A549 (cell line): Measurements from ENCODE around the gene XG. TPM values are rescaled to one million over a fixed set of nuclear protein-coding genes. Genes with fewer than 3 reads are reported as not detected.
"Not testable (repeated sequence)": the region's sequence is repeated elsewhere in the genome, so short reads cannot be mapped to it uniquely, and the experiment has no call there.

Experiments
- ATAC-seq, 2 experiments: fragments of 200-7000 bp in 1 of 2; fragments of >200 bp in 1 of 2; cut with Nextera tagmentation in 1 of 2; cut with Tn5 transposase in 1 of 2; 3 replicates each; pipeline versions ENCODE4 v1.8.0 to v1.9.1; 2018 to 2020; ENCODE audit warnings: mild to moderate bottlenecking in 1 of 2, moderate library complexity in 1 of 2
- CTCF ChIA-PET: fragments of 300-600 bp; sonication (Branson Sonifier 250); formaldehyde crosslinking; extraction: SDS; loops from one replicate; lab custom pipeline; 2021; ENCODE audit warnings: antibody characterized with exemption, inconsistent platforms; lab: Yijun Ruan, JAX
- POLR2A ChIA-PET: fragments of 350-600 bp; formaldehyde crosslinking; extraction: SDS; loops from one replicate; lab custom pipeline; 2021; ENCODE audit warnings: antibody characterized with exemption, inconsistent platforms; lab: Yijun Ruan, JAX
- DNase-seq, 2 experiments: peaks; one replicate each; pipeline versions ENCODE4 v3.0.0 to v3.0.0-alpha.2; 2011 to 2016; ENCODE audit warnings: low read depth in 1 of 2, low spot score in 1 of 2
- FAIRE-seq: peaks from 2 replicates; lab custom pipeline; 2011; peaks lifted over from hg19 to GRCh38; lab: Jason Lieb, UNC
- H3K27ac ChIP-seq, 2 experiments: fragments of >200 bp; sonication (Bioruptor Twin); formaldehyde crosslinking; 3 replicates each; pipeline ENCODE4 v1.5.1; 2016 to 2017
- H3K4me1 ChIP-seq: fragments of >200 bp; sonication (Bioruptor Twin); formaldehyde crosslinking; 3 replicates; pipeline ENCODE4 v1.6.1; 2016
- H3K4me2 ChIP-seq: fragments of >200 bp; sonication (Bioruptor Twin); formaldehyde crosslinking; 3 replicates; pipeline ENCODE4 v1.6.1; 2016
- H3K4me3 ChIP-seq: fragments of >200 bp; sonication (Bioruptor Twin); formaldehyde crosslinking; 3 replicates; pipeline ENCODE4 v1.5.1; 2016
- H3K9me3 ChIP-seq: fragments of >200 bp; sonication (Bioruptor Twin); formaldehyde crosslinking; 3 replicates; pipeline ENCODE4 v1.6.1; 2016
- BHLHE40 ChIP-seq: IDR thresholded peaks from 2 replicates; pipeline ENCODE4 v1.6.1; 2012; ENCODE audit warnings: low read depth, low read length, inconsistent platforms
- EHF ChIP-seq: fragments of 250-450 bp; sonication (Bioruptor Pico); IDR thresholded peaks from 2 replicates; pipeline ENCODE4 v1.5.0; 2020; ENCODE audit warnings: mild to moderate bottlenecking
- GATA3 ChIP-seq: IDR thresholded peaks from 2 replicates; pipeline ENCODE4 v1.6.1; 2012; ENCODE audit warnings: borderline replicate concordance
- HEYL ChIP-seq: fragments of 250-450 bp; sonication (Bioruptor Pico); IDR thresholded peaks from 2 replicates; pipeline ENCODE4 v1.8.0; 2021; ENCODE audit warnings: mild to moderate bottlenecking, moderate library complexity
- JUN ChIP-seq, 2 experiments: fragments of >200 bp; sonication (Bioruptor Twin); formaldehyde crosslinking; IDR thresholded peaks; 2 replicates in 1 of 2; 3 replicates in 1 of 2; pipeline ENCODE4 v1.6.1; 2016 to 2017
- MYC ChIP-seq: IDR thresholded peaks from 2 replicates; pipeline ENCODE4 v1.6.1; 2012; ENCODE audit warnings: mild to moderate bottlenecking, inconsistent platforms, low read length, improper control_type of control experiment, borderline replicate concordance
- PBX3 ChIP-seq: IDR thresholded peaks from 2 replicates; pipeline ENCODE4 v1.6.1; 2012
- PHF8 ChIP-seq: fragments of 200-600 bp; sonication (generic); IDR thresholded peaks from 2 replicates; pipeline ENCODE4 v1.6.1; 2016; ENCODE audit warnings: low read depth, mild to moderate bottlenecking, antibody characterized with exemption, moderate library complexity, borderline replicate concordance
- RAD21 ChIP-seq, 2 experiments: fragments of >200 bp in 1 of 2; sonication (Bioruptor Twin) in 1 of 2; formaldehyde crosslinking in 1 of 2; IDR thresholded peaks in 1 of 2; conservative IDR thresholded peaks in 1 of 2; 2 replicates in 1 of 2; 3 replicates in 1 of 2; pipeline ENCODE4 v1.6.1; 2012 to 2018; ENCODE audit warnings: inconsistent platforms in 1 of 2
- ZFP36 ChIP-seq: fragments of 450-650 bp; IDR thresholded peaks from 2 replicates; pipeline ENCODE4 v1.6.1; 2014; ENCODE audit warnings: borderline replicate concordance; ENCODE audit not compliant: partially characterized antibody
- ZNF302 ChIP-seq: fragments of 250-450 bp; sonication (Bioruptor Pico); IDR thresholded peaks from 2 replicates; pipeline ENCODE4 v1.9.0; 2021; ENCODE audit warnings: inconsistent platforms, mild to moderate bottlenecking, moderate library complexity
- ZSCAN20 ChIP-seq: fragments of 250-450 bp; sonication (Bioruptor Pico); IDR thresholded peaks from 2 replicates; pipeline ENCODE4 v1.8.0; 2022; ENCODE audit warnings: mild to moderate bottlenecking, moderate library complexity
- whole genome bisulfite sequencing: methylation state at CpG from one replicate; pipeline ENCODE4 v1.1.6; 2017; ENCODE audit errors: missing lambda C conversion rate; 5-methylcytosine and 5-hydroxymethylcytosine counted together
- polyA plus RNA-seq, 4 experiments: library from polyadenylated mRNA; depleted of rRNA in 3 of 4; stranded (reverse); fragments of >200 nt; fragmentation: RNase III in 1 of 4; extraction: RNeasy Plus Mini Kit Qiagen cat#74134 plus additional on column Dnase treatment in 1 of 4; gene quantifications; 2 replicates in 3 of 4; 3 replicates in 1 of 4; pipeline ENCODE4 v1.2.3, GENCODE V29; 2011 to 2017
- TF ChIP-seq, protein P1 (sequence below): fragments of 200-600 bp; sonication (generic); IDR thresholded peaks from 2 replicates; pipeline ENCODE4 v1.6.1; 2016; ENCODE audit warnings: antibody characterized with exemption, mild to moderate bottlenecking, moderate library complexity
- TF ChIP-seq, protein P2 (sequence below): IDR thresholded peaks from 2 replicates; pipeline ENCODE4 v1.6.1; 2012; ENCODE audit warnings: low read depth, borderline replicate concordance

The XG gene
- polyA plus RNA-seq, 2 of the 4 experiments (the other 2 are of a cell fraction) = 0.05 to 0.06 TPM

DNA sequence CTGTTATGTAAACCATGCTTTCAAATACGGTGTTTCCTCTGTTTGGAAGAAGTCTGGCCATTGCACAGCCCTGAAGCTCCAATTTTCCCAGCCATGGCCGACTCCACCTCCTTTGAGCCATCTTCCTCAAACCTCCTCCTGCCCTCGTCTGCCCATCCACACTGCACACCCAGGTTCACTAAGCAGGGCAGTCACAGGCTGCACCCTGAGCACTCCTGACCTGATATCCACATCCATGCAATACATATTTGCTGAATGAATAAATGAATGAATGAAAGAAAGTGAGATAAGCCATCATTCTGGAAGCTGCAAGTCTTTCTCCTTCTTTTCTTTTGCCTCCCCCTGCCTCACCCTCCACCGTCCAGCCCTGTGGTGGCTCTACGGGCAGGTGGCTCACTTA is 22.2 kb downstream of the XG start:
- H3K4me2 ChIP-seq = no peak overlapping the region
- no peaks in the 10 kb centered on the region for H3K4me1 ChIP-seq
- ChIA-PET POLR2A (no interaction called here), CTCF (no interaction called here)
- 45% methylated on average over 5 of the region's 5 CpGs for WGBS
- FAIRE-seq (no peak), ATAC-seq (peak; percentile 39 to 54; a peak in 3 of 6 replicates), DNase-seq (no peak)
- H3K4me3 ChIP-seq = no peak overlapping the region
- TF ChIP-seq ZNF302 (no peak), JUN (IDR thresholded peaks at IDR 0.05) (no peak), PHF8 (no peak), HEYL (CRISPR knock-in tag) (no peak), GATA3 (no peak), BHLHE40 (no peak), RAD21 (conservative IDR thresholded peaks at IDR 0.05 in 1 of 2, IDR thresholded peaks at IDR 0.05 in 1 of 2) (no peak), ZSCAN20 (CRISPR knock-in tag) (no peak), EHF (no peak), PBX3 (no peak)
- TF ChIP-seq, protein P1, sequence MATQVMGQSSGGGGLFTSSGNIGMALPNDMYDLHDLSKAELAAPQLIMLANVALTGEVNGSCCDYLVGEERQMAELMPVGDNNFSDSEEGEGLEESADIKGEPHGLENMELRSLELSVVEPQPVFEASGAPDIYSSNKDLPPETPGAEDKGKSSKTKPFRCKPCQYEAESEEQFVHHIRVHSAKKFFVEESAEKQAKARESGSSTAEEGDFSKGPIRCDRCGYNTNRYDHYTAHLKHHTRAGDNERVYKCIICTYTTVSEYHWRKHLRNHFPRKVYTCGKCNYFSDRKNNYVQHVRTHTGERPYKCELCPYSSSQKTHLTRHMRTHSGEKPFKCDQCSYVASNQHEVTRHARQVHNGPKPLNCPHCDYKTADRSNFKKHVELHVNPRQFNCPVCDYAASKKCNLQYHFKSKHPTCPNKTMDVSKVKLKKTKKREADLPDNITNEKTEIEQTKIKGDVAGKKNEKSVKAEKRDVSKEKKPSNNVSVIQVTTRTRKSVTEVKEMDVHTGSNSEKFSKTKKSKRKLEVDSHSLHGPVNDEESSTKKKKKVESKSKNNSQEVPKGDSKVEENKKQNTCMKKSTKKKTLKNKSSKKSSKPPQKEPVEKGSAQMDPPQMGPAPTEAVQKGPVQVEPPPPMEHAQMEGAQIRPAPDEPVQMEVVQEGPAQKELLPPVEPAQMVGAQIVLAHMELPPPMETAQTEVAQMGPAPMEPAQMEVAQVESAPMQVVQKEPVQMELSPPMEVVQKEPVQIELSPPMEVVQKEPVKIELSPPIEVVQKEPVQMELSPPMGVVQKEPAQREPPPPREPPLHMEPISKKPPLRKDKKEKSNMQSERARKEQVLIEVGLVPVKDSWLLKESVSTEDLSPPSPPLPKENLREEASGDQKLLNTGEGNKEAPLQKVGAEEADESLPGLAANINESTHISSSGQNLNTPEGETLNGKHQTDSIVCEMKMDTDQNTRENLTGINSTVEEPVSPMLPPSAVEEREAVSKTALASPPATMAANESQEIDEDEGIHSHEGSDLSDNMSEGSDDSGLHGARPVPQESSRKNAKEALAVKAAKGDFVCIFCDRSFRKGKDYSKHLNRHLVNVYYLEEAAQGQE = no peak
- TF ChIP-seq, protein P2, sequence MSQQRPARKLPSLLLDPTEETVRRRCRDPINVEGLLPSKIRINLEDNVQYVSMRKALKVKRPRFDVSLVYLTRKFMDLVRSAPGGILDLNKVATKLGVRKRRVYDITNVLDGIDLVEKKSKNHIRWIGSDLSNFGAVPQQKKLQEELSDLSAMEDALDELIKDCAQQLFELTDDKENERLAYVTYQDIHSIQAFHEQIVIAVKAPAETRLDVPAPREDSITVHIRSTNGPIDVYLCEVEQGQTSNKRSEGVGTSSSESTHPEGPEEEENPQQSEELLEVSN = no peak
- H3K9me3 ChIP-seq = peaks cover 14% of the 10 kb centered on the region; the same call in 2 of the 3 replicates
- no peak overlapping the region for H3K27ac ChIP-seq

GRCh38 chrX:2774776-2775175 is 22.9 kb downstream of the XG start:
- no peak overlapping the region for H3K4me3 ChIP-seq
- FAIRE-seq (no peak), ATAC-seq (no peak), DNase-seq (no peak)
- CTCF ChIA-PET = no interaction called here
- 50% methylated on average over 3 of the region's 3 CpGs for WGBS
- H3K9me3 ChIP-seq = peaks cover 14% of the 10 kb centered on the region; the same call in 2 of the 3 replicates
- TF ChIP-seq ZNF302 (no peak), MYC (no peak), RAD21 (conservative IDR thresholded peaks at IDR 0.05 in 1 of 2, IDR thresholded peaks at IDR 0.05 in 1 of 2) (no peak), ZFP36 (peak; percentile 68)
- TF ChIP-seq, all 56 proteins: peak for 1
- Histone ChIP-seq H3K4me1 (no peaks in the 10 kb centered on the region), H3K27ac (no peak overlapping the region), H3K4me2 (no peak overlapping the region)
- POLR2A ChIA-PET = no interaction called here

GRCh38 chrX:2780472-2781225 is 28.8 kb downstream of the XG start:
- H3K4me2 ChIP-seq, CTCF ChIA-PET, H3K27ac ChIP-seq, FAIRE-seq, DNase-seq, H3K9me3 ChIP-seq, POLR2A ChIA-PET, ATAC-seq, H3K4me3 ChIP-seq, H3K4me1 ChIP-seq: not testable (repeated sequence)
- WGBS = 75% methylated on average over 12 of the region's 12 CpGs
